GM20000 (cell line): ENCODE data around the gene GINS1.

ENCODE experiments used
- DNase-seq: peaks from one replicate; pipeline ENCODE4 v3.0.0; 2012; ENCODE audit warnings: low spot score
- TF ChIP-seq, protein P1 (sequence below): IDR thresholded peaks from 2 replicates; pipeline ENCODE4 v1.5.1; 2012; ENCODE audit warnings: mild to moderate bottlenecking, control low read depth; ENCODE audit errors: extremely low read depth, missing control alignments

The GINS1 gene

DNA sequence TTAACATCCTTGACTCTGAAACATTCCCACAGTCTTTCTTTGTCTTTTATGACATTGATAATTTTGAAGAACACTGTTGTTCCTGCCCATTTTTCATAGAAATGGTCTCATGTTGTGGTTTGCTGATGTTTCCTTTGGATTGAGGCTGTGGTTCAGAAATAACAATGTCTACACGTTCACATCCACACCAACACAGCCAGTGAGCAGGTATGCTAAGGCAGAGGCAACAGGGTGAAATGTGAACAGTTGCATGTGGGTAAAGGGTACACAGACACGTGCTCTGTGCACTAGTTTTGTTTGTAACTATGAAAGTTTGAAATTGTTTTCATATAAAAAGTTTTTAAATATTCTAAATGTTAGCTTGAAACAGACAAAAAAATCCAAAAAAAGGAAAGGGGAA is 78.4 kb downstream of the GINS1 start:
- DNase-seq: no peak
- TF ChIP-seq, protein P1, sequence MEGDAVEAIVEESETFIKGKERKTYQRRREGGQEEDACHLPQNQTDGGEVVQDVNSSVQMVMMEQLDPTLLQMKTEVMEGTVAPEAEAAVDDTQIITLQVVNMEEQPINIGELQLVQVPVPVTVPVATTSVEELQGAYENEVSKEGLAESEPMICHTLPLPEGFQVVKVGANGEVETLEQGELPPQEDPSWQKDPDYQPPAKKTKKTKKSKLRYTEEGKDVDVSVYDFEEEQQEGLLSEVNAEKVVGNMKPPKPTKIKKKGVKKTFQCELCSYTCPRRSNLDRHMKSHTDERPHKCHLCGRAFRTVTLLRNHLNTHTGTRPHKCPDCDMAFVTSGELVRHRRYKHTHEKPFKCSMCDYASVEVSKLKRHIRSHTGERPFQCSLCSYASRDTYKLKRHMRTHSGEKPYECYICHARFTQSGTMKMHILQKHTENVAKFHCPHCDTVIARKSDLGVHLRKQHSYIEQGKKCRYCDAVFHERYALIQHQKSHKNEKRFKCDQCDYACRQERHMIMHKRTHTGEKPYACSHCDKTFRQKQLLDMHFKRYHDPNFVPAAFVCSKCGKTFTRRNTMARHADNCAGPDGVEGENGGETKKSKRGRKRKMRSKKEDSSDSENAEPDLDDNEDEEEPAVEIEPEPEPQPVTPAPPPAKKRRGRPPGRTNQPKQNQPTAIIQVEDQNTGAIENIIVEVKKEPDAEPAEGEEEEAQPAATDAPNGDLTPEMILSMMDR: no peak

- no peak for DNase-seq
- TF ChIP-seq, protein P1: no peak
Measured at GRCh38 chr20:25486377-25486776, 78.9 kb downstream of the GINS1 start.

DNA sequence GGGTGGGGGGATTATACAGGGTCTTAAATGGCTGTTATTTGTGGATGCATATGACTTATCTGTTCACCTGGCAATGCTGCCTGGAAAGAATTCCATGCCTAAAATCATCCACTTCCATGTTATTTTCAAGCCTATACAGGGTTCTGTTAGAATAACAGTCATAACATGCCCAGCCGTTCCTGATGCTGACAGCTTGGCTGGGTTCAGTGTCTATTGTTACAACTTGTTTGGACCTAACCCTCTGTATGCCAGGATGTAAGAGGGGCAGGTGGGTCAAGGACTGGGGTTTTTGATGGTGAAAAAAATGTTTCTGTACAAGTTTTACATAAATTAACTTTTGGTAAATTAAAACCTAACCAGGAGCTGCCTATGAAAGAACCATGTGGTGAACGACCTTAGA is 79.8 kb downstream of the GINS1 start:
- DNase-seq: no peak
- TF ChIP-seq, protein P1: no peak

DNA sequence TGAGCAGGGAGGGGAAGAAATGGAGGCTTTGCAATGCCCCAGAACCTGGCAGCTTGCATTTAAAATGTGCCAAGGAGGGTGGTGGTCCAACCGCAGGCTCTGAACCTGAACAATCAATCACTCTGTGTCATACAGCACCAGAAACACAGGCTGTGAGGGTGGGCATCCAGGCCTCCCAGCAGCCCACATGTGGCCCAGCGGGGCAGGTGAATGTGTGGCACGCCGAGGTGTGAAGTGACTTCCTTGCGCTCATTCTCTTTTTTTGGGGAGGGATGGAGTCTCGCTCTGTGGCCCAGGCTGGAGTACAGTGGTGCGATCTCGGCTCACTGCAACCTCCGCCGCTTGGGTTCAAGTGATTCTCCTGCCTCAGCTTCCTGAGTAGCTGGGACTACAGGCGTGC is 80.5 kb downstream of the GINS1 start:
- TF ChIP-seq, protein P1: no peak
- no peak for DNase-seq

DNA sequence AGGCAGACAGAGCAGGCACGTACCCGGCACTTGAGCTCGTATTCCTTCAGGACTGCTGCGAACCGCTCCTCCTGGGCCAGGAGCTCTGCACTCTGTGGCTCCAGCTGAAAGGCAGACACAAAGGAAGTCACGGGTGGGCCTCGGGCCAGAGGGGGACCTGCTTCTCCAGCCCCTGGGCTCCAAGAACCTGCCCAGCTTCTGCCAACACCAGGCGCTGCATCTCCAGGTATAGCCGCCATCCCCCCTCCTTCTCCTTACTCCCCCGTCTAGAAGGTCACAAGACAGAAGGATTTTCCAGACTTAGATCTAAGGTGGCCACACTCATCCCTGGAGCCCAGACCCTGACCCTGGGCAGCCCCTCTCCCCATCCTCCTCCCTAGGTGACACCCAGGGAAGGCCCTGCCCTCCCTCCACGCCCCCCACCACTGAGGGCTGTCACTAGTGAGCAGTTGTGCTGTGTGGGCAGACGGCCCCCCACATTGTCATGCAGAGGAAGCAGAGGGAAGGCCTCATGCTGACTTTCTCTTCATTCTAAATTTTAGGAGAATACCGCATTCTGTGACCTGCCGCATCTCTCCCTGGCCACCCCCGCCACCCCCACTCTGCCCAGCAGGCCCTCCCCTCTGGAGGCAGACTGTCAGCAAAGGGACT is 81.9 kb downstream of the GINS1 start:
- TF ChIP-seq, protein P1: no peak
- DNase-seq: no peak

GRCh38 chr20:25490656-25491445 is 83.4 kb downstream of the GINS1 start:
- TF ChIP-seq, protein P1: no peak
- no peak for DNase-seq

- TF ChIP-seq, protein P1: no peak
Measured at GRCh38 chr20:25491446-25492038, 84.1 kb downstream of the GINS1 start.

More at GRCh38 chr20:25491446-25492038, 84.1 kb downstream of the GINS1 start:
- DNase-seq: no peak
